HG02588 (cell line): ENCODE data around the gene ISL2.

Experiments used
- ATAC-seq: cut with Tn5 transposase; IDR thresholded peaks from one replicate; pipeline ENCODE4 v1.9.1; 2021; ENCODE audit warnings: mild to moderate bottlenecking, moderate library complexity; ENCODE audit not compliant: unreplicated experiment

ISL2 gene

DNA sequence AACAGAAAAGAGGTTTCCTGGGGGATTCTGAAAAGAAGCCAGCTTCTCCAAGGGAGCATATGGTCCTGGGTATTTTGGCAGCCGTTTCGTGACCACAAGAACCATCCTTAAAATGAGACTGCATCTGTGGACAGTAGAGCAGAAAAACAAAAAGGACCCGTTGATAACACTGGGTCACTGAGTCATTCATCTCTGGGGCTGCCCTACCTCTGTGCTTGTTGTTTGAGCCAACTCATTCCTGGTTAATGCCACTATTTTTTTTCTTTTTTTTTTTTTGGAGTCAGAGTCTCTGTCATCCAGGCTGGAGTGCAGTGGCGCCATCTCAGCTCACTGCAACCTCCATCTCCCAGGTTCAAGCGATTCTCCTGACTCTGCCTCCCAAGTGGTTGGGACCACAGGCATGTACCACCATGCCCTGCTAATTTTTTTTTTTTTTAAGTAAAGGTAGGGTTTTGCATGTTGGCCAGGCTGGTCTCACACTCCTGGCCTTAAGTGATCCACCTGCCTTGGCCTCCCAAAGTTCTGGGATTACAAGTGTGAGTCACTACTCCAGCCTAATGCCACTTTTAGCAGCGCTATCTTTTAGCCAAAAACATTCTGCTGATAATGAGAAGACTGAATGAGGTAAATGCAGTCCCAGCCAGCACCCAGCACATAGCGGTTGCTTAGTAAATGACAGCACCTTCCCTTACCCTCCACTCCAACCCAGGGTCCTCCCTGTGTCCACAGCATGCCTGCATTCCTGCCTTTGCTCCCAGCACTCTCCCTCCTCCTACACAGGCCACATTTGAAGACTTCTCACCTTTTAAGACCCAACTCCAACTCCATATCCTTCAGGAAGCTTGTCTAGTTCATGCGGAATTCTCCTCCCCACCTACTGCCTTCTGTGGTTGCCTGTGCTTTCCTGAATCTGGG is 9.1 kb upstream of the ISL2 start:
- no peak for ATAC-seq

DNA sequence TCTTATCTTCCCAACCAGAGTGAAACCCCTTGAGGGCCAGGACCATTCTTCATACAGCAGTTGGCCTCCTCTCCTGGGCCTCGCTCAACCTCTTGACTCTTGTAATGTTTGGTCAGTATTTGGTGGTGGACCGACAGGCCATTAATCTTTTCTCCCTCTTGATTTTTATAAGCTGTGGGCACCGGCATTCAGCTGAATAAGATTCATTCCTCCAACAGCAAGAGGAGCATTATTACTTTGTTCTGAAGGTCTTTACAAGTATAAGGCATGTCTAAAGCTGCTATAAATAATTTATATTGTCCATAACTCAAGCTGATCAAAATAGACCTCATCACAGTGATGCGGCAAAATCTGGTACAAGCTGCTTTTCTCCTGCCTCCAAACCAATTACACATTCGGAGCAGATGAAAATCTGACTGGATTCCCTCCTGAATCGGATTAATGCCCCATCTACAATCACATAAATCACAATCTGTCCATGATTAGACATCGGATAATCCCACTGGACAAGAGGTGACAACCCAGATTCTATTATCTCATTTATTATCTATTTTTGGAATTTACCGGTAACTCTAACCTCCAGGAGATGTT is 8.4 kb upstream of the ISL2 start:
- ATAC-seq, result no peak

DNA sequence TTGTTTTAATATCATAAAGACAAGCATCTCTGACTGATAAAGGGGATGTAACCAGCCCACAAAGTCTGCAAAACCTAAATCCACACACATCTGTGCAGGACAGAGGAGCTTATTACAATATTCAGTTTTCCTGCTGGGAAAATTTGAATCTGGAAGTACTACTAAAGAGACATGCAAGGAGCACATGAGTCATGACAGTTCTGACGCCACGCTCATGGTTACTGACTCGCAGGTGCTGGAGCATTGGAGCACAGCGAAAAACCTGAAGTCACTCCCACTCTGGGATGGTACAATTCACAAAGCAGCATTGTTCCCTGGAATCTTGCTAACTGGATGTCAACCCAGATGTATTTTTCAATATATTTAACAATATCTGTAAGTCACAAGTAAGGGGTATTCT is 7.6 kb upstream of the ISL2 start:
- ATAC-seq, result no peak

DNA sequence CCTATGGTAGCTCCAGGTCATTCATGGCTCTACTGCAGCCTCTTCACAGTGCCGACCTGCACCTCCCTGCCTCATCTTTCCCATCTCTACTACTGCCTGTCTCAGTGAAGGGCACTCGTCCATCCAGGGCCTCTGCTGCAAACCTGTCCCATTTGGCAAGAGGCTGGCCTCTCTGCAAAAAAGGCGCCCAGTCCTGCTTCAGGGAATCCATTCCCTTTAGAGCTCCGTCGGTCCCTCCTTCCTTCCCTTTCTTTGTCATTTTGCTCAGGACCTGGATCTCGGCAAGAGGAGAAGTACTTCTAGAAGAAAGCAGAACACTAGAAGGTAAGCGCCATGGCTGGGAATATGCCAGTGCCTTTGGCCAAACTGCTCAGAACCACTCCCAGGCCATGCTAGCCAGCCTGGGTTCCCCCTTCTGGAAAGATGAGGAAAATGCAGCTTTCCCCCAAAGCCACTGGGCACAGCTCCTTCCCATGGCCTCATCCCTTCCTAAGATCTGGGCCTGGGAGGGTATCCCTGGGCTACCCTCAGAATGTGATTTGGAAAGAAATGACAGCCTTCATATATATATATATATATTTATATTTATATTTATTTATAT is 6.4 kb upstream of the ISL2 start:
- ATAC-seq, result no peak

DNA sequence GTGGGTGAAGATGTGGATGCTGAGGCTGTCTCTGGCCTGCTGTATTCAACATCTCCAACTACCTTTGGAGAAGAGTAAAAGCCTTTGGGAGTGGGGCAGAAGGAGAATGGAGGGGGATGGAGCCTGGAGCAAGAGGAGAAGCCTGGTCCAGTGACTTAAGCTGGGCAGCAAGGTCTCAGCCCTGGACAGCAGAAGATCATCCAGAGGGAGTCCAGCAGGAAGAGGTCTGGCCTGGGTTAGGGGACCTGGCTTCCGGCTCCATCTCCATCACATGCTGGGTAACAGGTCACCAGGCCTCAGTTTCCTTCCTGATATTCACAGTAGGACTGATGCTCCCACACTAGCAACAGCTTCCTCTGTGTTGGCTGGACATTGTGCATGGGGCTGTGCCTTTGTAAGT is 3.8 kb upstream of the ISL2 start:
- ATAC-seq, result no peak

DNA sequence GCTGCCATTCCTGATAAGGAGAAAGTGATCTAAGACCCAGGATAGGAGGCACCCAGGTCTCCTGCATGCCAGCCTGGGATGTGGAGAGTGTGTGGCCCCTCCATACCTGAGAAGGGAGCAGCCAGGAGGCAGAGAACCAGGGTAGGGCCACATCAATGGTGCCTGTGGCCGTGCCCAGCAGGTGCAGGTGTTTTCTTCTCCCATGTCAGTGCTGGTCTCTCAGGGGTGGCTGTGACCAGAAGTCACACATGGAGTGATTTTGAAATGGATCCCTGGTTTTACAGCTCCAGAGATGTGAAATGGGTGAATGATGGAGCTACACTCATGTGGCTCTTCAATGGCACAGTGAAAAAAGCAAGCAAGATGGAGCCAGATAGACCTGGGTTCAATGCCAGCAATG is 3.3 kb upstream of the ISL2 start:
- no peak for ATAC-seq

DNA sequence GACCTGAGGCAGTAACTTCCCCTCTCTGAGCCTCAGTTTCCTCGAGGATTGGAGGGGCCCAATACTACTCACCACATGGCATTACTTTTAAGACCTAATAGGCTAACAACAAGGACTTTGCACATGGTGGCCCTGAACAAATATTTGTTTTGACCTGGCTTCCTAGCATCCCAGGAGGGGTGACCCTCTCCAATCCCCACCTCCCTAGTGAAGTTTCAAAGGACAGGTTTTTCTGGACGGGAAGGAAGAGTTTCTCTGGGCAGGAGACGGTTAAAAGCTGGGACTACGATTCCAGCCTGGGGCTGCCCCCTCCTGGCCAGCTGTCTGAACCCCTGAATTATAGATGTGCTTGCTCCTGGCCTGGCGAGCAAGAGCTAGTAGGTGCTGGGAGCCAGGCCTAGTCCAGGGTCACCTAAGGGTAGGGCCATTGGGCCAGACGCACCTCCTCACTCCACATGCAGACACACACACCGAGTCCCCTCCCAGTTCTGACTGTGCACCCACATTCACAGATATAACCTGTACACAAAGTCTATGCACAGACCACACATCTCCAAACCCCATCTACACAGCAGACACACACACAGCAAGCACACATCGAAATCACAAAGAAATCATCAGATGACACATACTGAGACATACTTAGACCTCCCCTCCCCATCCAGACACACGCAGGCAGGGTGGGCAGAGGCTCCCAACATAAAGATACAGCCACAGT is 2.7 kb upstream of the ISL2 start:
- ATAC-seq, result no peak

DNA sequence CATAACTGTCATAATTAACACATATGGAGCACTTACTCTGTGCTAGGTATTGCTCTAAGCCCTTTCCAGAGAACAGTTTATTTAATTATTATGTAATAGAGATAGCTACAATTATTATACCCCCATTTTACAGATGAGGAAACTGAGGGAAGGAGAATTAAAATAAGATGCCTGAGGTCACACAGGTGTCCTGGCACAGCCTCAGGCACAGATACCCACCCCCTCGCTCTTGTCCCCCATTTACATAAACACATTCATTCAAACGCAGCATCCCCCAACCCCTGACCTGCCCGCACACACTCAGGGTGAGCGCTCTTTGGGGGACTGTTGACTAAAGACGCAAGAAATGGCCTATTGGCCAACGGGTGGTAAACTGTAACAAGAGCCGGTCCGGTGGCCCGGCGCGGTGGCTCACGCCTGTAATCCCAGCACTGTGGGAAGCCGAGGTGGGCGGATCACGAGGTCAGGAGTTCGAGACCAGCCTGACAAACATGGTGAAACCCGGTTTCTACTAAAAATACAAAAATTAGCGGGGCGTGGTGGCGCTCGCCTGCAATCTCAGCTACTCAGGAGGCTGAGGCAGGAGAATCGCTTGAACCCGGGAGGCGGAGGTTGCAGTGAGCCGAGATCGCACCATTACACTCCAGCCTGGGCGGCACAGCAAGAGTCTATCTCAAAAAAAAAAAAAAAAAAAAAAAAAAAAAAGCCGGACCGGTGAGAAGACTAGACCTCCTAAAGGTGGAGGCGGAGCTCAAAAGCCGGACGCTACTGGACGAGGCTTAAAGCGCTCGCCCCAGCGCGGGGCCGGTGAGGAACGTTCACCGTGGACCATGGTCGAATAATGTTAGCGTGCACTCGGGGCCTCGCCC is 1.9 kb upstream of the ISL2 start:
- ATAC-seq, result no peak

DNA sequence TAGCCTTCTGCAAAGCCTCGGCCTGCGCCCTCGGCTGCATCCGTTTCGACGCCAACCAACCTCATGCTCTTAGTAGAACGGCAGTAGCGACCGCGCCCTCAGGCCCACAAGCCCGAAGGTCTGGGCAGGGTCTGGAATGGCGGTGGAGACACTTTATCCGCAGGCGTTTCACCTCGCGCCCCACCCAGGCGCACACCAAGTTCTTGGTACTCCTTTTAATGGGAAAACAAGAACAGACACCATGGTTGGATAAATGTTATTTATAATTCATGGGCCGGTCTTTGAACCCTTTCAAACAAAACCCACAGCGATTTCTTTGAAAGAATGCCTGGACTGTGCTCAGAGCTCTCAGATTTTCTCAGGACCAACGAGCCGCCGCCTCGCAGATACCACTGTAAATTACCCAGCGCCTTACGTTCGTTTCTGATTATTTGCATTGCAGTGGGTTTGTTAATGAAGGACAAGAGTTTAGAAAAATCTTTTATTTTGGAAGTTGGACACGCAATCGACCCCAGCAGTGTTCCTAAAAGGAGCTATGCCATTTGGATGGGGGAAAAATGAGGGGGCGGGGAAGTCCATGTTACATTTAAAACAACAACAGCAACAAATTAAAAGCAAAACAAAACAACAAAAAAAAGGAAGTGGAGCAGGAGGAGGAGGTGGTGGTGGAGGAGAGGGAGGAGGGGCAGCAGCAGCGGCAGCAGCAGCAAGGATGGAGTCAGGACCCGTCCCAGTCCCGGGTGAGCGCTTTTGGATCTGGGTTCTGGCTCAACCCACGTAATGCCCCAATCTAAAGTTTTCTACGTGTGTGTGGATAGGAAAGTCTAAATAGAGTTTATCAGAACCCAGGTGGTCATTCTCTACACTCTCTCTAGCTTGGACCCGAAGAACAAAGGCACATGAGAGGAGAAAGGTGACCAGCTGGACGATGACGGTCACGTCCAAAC is 993 bp upstream of the ISL2 start:
- ATAC-seq, result no peak

DNA sequence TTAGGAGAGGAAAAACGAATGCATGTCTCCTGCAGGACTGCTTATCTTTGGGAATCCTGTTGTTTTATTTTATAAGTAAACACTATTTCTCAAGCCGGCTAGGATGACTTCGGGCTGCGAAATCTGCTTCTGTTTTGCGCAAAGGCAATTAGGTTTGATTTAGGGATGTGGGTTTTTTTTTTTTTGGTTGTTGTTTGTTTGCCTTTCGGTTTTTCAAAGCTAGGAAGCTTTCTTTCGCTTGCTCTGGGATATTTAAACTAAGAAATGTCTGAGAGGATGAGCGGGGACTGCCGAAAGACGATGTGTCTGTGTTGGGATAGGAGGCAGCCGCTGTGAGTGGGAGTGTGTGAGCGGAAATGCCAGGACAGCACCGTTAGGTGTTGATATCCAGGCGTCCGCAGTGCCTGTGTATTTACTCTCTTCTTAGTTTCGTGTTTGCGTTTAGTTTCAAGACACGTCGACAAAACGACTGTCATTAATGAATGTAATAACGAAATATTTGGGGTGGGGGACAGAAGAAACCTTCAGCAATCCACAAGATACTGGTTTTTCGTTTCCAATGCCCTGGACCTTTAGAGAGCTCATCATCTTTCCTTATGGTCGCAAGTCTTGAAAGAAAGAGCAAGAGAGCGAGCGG is 604 bp downstream of the ISL2 start:
- ATAC-seq, result no peak

DNA sequence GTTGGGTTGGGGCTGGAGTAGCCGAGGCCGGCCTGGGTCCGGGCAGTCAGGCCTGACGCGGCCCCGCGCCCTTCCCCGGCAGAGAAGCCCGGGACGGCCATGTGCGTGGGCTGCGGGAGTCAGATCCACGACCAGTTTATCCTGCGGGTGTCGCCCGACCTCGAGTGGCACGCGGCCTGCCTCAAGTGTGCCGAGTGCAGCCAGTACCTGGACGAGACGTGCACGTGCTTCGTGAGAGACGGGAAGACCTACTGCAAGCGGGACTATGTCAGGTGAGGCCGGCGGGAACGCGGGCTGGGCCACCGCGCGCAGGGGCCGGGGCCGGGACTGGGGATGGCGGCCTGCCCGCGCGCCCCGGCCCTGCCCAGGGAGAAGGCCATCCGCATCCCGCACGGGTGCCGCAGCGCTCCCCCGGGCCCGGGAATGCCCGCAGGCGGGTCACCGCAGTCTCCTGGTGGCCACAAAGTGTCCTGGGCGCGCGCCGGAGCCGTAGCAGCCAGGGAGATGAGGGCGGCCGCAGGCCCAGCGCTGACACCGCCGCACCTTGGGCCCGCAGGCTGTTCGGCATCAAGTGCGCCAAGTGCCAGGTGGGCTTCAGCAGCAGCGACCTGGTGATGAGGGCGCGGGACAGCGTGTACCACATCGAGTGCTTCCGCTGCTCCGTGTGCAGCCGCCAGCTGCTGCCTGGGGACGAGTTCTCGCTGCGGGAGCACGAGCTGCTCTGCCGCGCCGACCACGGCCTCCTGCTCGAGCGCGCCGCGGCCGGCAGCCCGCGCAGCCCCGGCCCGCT is 1.3 kb downstream of the ISL2 start:
- no peak for ATAC-seq

DNA sequence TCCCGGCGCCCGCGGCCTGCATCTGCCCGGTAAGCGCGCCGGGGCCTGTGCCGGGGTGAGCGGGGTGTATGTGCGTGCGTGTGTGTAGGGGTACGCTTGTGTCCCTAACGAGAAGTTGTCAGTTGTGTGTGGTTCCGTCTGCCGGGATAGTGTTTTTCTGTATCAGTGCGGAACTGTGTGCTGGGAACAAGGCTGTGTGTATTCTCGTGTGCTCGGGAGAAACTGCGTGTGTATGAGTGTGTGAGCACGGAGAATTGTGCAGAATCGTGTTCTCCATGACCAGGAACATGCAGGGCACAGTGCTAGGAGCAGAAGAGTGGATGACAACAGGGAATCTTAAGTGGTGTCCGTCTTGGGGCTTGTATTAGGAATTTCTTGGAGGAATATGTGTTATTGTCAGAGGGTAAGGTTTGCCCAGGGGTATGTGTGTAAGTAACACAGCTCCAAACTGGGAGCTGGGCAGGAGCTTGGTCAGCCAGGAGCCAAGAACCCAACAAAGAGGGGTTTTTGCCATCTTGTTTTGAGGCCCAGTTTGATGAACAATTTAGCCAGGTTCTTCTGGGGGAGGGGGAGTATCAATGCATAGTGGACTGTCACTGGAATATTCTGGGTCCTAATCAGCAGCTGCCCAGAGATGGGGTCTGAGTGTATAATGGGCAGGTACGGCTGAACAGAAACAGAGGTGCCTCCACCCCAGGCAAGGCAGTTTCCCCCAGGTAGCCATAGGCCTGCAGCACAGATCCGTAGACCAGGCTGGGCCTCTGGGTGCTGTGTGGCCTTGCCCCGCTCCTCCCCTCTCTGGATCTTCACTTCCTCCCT is 2.1 kb downstream of the ISL2 start:
- ATAC-seq, result no peak

DNA sequence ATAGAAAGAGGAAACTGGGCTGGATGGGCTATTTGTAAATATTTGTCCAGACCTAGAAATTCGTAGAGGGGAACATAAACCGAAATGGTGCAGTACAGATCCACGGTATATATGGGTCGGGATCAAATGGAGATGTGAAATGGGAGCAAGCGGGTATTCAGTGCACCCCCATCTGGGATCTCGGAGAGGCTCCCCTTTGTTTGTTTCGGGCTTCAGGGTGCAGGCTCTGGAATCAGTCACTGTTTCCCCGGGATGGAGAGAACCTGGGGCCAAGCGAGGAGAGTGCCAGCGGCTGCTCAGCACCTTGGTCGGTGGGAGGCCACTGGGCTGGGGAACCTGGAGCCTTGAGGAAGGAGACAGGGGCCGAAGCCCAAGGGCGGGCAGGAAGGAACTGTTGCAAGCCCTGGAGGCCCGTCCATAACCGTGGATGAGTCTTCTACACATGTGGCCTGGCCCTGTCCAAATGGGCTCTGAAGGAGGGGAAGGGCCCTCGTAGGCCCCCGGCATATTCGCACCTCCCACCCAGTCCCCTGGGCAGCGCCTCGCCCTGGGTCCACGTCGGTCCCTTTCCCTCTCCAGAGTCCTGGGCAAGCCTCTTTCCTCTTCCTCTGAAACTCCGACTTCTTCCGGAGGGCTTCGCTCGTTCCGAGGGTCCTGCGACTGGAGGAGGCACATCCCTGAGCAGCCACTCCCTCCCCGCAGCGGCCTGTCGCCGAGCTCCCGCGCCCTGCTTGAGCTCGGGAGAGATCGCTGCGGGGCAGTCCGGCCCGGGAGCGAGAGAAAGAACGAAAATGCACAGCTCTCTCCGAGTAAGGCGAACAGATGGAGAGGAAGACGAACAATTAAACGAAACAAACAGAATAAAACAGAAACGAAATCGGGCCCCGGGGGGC is 3.0 kb downstream of the ISL2 start:
- no peak for ATAC-seq

DNA sequence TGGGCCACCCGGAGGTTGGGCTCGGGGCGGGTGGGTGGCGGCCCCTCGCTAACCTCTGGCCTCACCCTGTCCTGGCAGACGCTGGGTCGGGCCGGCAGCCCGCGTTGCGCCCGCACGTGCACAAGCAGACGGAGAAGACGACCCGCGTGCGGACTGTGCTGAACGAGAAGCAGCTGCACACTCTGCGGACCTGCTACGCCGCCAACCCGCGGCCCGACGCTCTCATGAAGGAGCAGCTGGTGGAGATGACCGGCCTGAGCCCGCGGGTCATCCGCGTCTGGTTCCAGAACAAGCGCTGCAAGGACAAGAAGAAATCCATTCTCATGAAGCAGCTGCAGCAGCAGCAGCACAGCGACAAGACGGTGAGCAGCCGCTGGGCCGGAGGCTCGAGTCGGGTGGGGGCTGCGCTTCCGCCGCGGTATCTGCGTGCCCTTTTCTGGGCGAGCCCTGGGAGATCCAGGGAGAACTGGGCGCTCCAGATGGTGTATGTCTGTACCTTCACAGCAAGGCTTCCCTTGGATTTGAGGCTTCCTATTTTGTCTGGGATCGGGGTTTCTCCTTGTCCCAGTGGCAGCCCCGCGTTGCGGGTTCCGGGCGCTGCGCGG is 3.7 kb downstream of the ISL2 start:
- no peak for ATAC-seq

DNA sequence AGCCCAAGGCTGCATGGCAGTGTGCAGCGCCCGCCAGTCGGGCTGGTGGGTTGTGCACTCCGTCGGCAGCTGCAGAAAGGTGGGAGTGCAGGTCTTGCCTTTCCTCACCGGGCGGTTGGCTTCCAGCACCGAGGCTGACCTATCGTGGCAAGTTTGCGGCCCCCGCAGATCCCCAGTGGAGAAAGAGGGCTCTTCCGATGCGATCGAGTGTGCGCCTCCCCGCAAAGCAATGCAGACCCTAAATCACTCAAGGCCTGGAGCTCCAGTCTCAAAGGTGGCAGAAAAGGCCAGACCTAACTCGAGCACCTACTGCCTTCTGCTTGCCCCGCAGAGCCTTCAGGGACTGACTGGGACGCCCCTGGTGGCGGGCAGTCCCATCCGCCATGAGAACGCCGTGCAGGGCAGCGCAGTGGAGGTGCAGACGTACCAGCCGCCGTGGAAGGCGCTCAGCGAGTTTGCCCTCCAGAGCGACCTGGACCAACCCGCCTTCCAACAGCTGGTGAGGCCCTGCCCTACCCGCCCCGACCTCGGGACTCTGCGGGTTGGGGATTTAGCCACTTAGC is 4.3 kb downstream of the ISL2 start:
- no peak for ATAC-seq
